HepG2 (cell line): Measurements from ENCODE around the gene CARTPT. TPM values are rescaled to one million over a fixed set of nuclear protein-coding genes. Genes with fewer than 3 reads are reported as not detected.

Experiments used
- ETV5 ChIP-seq: IDR thresholded peaks from 2 replicates; pipeline ENCODE4 v1.6.1; 2018; ENCODE audit warnings: missing biosample characterization, missing genetic modification reagents, inconsistent platforms, borderline replicate concordance
- MIER3 ChIP-seq: IDR thresholded peaks from 2 replicates; pipeline ENCODE4 v1.6.1; 2016; ENCODE audit warnings: missing compliant biosample characterization, borderline replicate concordance
- MTF1 ChIP-seq: sonication (generic); formaldehyde crosslinking; IDR thresholded peaks from 2 replicates; pipeline ENCODE4 v1.5.0; 2020; ENCODE audit warnings: missing genetic modification reagents
- REL ChIP-seq: sonication (generic); formaldehyde crosslinking; conservative IDR thresholded peaks from 2 replicates; pipeline ENCODE4 v1.8.0; 2022; ENCODE audit warnings: mild to moderate bottlenecking, missing genetic modification reagents, moderate library complexity
- SRF ChIP-seq: IDR thresholded peaks from 2 replicates; pipeline ENCODE4 v1.6.1; 2011; ENCODE audit warnings: mild to moderate bottlenecking, low read depth, low read length, moderate library complexity
- ZNF253 ChIP-seq: sonication (generic); formaldehyde crosslinking; IDR thresholded peaks from 2 replicates; pipeline ENCODE4 v1.8.0; 2022; ENCODE audit warnings: mild to moderate bottlenecking, missing genetic modification reagents, borderline replicate concordance
- ZNF260 ChIP-seq: sonication (generic); formaldehyde crosslinking; IDR thresholded peaks from 2 replicates; pipeline ENCODE4 v1.4.0; 2020; ENCODE audit warnings: missing genetic modification reagents, low read depth, mild to moderate bottlenecking, borderline replicate concordance
- ZNF33A ChIP-seq: sonication (generic); formaldehyde crosslinking; IDR thresholded peaks from 2 replicates; pipeline ENCODE4 v1.5.1; 2020; ENCODE audit warnings: missing genetic modification reagents, mild to moderate bottlenecking, moderate library complexity, borderline replicate concordance
- ZNF501 ChIP-seq: sonication (generic); formaldehyde crosslinking; IDR thresholded peaks from 2 replicates; pipeline ENCODE4 v1.5.1; 2020; ENCODE audit warnings: mild to moderate bottlenecking, moderate library complexity, missing genetic modification reagents
- ZNF777 ChIP-seq: sonication (generic); formaldehyde crosslinking; IDR thresholded peaks from 2 replicates; pipeline ENCODE4 v1.4.0; 2020; ENCODE audit warnings: missing genetic modification reagents
- polyA plus RNA-seq, 8 experiments: library from polyadenylated mRNA; depleted of rRNA in 3 of 8; stranded (reverse) in 7 of 8; unstranded in 1 of 8; fragments of >200 nt; fragmentation: Illumina TruSeq in 4 of 8; extraction: Trizol in 4 of 8; gene quantifications; 2 replicates each; pipeline versions ENCODE4 v1.2.1 to v1.2.3, GENCODE V29; 2011 to 2016; ENCODE audit warnings: low read depth in 4 of 8, missing spikeins in 1 of 8, mixed read lengths in 1 of 8; ENCODE audit not compliant: insufficient read depth in 1 of 8
- total RNA-seq, 5 experiments: library from RNA; depleted of rRNA; stranded (reverse); fragments of >200 nt; fragmentation: Illumina TruSeq; extraction: Trizol; gene quantifications; 2 replicates each; pipeline ENCODE4 v1.2.3, GENCODE V29; 2016; ENCODE audit warnings: low read depth in 1 of 5
- TF ChIP-seq, protein P1 (sequence below): IDR thresholded peaks from 2 replicates; pipeline ENCODE4 v1.6.1; 2016; ENCODE audit warnings: missing compliant biosample characterization, missing genetic modification reagents, borderline replicate concordance
- TF ChIP-seq, protein P2 (sequence below): sonication (generic); formaldehyde crosslinking; IDR thresholded peaks from 2 replicates; pipeline ENCODE4 v1.5.0; 2020; ENCODE audit warnings: mild to moderate bottlenecking, missing genetic modification reagents
- TF ChIP-seq, protein P3 (sequence below): sonication (generic); formaldehyde crosslinking; IDR thresholded peaks from 2 replicates; pipeline ENCODE4 v1.5.0; 2020; ENCODE audit warnings: mild to moderate bottlenecking, low read depth, missing genetic modification reagents, borderline replicate concordance
- TF ChIP-seq, protein P4 (sequence below): sonication (generic); formaldehyde crosslinking; IDR thresholded peaks from 2 replicates; pipeline ENCODE4 v1.5.1; 2020; ENCODE audit warnings: mild to moderate bottlenecking, moderate library complexity, missing genetic modification reagents
- TF ChIP-seq, protein P5 (sequence below): IDR thresholded peaks from 2 replicates; pipeline ENCODE4 v1.4.0; 2020; ENCODE audit warnings: mild to moderate bottlenecking, missing genetic modification reagents
- TF ChIP-seq, protein P6 (sequence below): sonication (generic); formaldehyde crosslinking; conservative IDR thresholded peaks from 2 replicates; pipeline ENCODE4 v1.4.0; 2020; ENCODE audit warnings: missing genetic modification reagents

Gene CARTPT
- total and polyA plus RNA-seq, 2 of the 13 experiments (the other 11 are each of a cell fraction or from before 2014, with no cell fraction given): not detected

DNA sequence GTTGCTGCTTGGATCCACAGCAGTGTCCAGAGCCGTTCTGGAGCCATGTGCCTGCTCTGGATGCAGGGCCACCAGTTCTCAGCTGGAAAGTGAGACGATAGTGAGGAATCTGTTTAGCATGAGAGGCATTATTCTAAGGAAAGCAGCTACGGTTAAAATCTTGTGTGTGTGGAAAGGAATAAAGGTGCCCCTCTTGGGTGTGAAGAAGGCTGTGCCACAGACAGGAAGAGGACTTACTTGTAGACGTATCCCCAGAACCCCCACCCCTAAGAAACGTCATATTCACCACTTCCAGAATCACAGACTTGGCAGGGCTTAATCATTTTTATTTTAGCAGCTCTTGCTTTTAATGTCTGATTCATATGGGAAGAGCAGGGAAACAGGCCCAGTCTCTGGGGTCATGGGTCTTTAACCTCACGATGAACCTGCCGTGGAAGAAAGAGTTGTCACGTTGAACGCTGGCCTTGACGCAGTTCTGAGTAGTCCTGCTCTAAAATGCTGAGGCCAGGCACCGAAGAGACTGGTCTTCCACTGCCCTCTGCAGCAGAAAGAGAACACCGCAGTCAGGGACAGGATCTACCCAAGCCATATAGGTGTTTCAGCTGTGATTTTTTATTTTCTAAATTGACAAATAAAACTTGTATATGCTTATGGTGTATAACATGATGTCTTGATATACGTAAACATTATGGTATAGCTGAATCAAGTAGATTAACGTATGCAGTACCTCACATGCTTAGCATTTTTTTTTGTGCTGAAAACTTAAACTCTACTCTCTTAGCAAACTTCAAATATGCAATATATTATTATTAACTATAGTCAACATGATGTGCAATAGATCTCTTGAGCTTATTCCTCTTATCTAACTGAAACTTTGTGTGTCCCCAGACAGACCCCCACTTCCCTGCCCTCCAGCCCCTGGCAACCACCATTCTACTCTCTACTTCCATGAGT is 38.8 kb downstream of the CARTPT start (continued):
- TF ChIP-seq ETV5 (CRISPR knock-in tag) (no peak), ZNF260 (CRISPR knock-in tag) (no peak), ZNF777 (CRISPR knock-in tag) (peak; percentile 2; the same call in 1 of the 2 replicates), MIER3 (CRISPR knock-in tag) (0 out of 2 replicates have a peak, but pooled peaks have one; percentile 25), ZNF253 (CRISPR knock-in tag) (no peak), ZNF501 (CRISPR knock-in tag) (peak; percentile 48; the same call in 1 of the 2 replicates), MTF1 (CRISPR knock-in tag) (no peak), REL (CRISPR knock-in tag) (no peak), SRF (no peak), ZNF33A (CRISPR knock-in tag) (no peak)
- TF ChIP-seq, protein P1, sequence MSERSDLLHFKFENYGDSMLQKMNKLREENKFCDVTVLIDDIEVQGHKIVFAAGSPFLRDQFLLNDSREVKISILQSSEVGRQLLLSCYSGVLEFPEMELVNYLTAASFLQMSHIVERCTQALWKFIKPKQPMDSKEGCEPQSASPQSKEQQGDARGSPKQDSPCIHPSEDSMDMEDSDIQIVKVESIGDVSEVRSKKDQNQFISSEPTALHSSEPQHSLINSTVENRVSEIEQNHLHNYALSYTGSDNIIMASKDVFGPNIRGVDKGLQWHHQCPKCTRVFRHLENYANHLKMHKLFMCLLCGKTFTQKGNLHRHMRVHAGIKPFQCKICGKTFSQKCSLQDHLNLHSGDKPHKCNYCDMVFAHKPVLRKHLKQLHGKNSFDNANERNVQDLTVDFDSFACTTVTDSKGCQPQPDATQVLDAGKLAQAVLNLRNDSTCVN (CRISPR knock-in tag): peak; percentile 97
- TF ChIP-seq, protein P2, sequence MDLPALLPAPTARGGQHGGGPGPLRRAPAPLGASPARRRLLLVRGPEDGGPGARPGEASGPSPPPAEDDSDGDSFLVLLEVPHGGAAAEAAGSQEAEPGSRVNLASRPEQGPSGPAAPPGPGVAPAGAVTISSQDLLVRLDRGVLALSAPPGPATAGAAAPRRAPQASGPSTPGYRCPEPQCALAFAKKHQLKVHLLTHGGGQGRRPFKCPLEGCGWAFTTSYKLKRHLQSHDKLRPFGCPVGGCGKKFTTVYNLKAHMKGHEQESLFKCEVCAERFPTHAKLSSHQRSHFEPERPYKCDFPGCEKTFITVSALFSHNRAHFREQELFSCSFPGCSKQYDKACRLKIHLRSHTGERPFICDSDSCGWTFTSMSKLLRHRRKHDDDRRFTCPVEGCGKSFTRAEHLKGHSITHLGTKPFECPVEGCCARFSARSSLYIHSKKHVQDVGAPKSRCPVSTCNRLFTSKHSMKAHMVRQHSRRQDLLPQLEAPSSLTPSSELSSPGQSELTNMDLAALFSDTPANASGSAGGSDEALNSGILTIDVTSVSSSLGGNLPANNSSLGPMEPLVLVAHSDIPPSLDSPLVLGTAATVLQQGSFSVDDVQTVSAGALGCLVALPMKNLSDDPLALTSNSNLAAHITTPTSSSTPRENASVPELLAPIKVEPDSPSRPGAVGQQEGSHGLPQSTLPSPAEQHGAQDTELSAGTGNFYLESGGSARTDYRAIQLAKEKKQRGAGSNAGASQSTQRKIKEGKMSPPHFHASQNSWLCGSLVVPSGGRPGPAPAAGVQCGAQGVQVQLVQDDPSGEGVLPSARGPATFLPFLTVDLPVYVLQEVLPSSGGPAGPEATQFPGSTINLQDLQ (CRISPR knock-in tag): no peak
- TF ChIP-seq, protein P3, sequence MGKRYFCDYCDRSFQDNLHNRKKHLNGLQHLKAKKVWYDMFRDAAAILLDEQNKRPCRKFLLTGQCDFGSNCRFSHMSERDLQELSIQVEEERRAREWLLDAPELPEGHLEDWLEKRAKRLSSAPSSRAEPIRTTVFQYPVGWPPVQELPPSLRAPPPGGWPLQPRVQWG (CRISPR knock-in tag): no peak
- TF ChIP-seq, protein P4, sequence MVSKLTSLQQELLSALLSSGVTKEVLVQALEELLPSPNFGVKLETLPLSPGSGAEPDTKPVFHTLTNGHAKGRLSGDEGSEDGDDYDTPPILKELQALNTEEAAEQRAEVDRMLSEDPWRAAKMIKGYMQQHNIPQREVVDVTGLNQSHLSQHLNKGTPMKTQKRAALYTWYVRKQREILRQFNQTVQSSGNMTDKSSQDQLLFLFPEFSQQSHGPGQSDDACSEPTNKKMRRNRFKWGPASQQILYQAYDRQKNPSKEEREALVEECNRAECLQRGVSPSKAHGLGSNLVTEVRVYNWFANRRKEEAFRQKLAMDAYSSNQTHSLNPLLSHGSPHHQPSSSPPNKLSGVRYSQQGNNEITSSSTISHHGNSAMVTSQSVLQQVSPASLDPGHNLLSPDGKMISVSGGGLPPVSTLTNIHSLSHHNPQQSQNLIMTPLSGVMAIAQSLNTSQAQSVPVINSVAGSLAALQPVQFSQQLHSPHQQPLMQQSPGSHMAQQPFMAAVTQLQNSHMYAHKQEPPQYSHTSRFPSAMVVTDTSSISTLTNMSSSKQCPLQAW (CRISPR knock-in tag): 0 out of 2 replicates have a peak, but pooled peaks have one; percentile 34
- TF ChIP-seq, protein P5, sequence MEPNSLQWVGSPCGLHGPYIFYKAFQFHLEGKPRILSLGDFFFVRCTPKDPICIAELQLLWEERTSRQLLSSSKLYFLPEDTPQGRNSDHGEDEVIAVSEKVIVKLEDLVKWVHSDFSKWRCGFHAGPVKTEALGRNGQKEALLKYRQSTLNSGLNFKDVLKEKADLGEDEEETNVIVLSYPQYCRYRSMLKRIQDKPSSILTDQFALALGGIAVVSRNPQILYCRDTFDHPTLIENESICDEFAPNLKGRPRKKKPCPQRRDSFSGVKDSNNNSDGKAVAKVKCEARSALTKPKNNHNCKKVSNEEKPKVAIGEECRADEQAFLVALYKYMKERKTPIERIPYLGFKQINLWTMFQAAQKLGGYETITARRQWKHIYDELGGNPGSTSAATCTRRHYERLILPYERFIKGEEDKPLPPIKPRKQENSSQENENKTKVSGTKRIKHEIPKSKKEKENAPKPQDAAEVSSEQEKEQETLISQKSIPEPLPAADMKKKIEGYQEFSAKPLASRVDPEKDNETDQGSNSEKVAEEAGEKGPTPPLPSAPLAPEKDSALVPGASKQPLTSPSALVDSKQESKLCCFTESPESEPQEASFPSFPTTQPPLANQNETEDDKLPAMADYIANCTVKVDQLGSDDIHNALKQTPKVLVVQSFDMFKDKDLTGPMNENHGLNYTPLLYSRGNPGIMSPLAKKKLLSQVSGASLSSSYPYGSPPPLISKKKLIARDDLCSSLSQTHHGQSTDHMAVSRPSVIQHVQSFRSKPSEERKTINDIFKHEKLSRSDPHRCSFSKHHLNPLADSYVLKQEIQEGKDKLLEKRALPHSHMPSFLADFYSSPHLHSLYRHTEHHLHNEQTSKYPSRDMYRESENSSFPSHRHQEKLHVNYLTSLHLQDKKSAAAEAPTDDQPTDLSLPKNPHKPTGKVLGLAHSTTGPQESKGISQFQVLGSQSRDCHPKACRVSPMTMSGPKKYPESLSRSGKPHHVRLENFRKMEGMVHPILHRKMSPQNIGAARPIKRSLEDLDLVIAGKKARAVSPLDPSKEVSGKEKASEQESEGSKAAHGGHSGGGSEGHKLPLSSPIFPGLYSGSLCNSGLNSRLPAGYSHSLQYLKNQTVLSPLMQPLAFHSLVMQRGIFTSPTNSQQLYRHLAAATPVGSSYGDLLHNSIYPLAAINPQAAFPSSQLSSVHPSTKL: 0 out of 2 replicates have a peak, but pooled peaks have one; percentile 18
- TF ChIP-seq, protein P6, sequence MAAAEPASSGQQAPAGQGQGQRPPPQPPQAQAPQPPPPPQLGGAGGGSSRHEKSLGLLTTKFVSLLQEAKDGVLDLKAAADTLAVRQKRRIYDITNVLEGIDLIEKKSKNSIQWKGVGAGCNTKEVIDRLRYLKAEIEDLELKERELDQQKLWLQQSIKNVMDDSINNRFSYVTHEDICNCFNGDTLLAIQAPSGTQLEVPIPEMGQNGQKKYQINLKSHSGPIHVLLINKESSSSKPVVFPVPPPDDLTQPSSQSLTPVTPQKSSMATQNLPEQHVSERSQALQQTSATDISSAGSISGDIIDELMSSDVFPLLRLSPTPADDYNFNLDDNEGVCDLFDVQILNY (CRISPR knock-in tag): no peak
